Measurements from ENCODE around the gene EFHC2. TPM values are rescaled to one million over a fixed set of nuclear protein-coding genes. Genes with fewer than 3 reads are reported as not detected.
"Not testable (repeated sequence)": the region's sequence is repeated elsewhere in the genome, so short reads cannot be mapped to it uniquely, and the experiment has no call there.

EFHC2 gene
- total RNA-seq, 1 donor from 2014 or later, result 3.7 TPM

- no peak for DNase-seq (ENCODE audit: low spot score)
Observed at GRCh38 chrX:44291468-44292092, 51.9 kb downstream of the EFHC2 start.

GRCh38 chrX:44290718-44291117 lies 52.8 kb downstream of the EFHC2 start:
- no peak for DNase-seq (ENCODE audit: low spot score)

GRCh38 chrX:44282753-44283152 lies 60.7 kb downstream of the EFHC2 start:
- no peak for DNase-seq (ENCODE audit: low spot score)

GRCh38 chrX:44280116-44280515 lies 63.4 kb downstream of the EFHC2 start:
- DNase-seq (ENCODE audit: low spot score), result no peak

GRCh38 chrX:44274096-44274495 lies 69.4 kb downstream of the EFHC2 start:
- DNase-seq (ENCODE audit: low spot score), result no peak

- no peak for DNase-seq (ENCODE audit: low spot score)
Observed at GRCh38 chrX:44267861-44268260, 75.6 kb downstream of the EFHC2 start.

GRCh38 chrX:44267116-44267515 lies 76.4 kb downstream of the EFHC2 start:
- no peak for DNase-seq (ENCODE audit: low spot score)

GRCh38 chrX:44265559-44265958 lies 77.9 kb downstream of the EFHC2 start:
- DNase-seq (ENCODE audit: low spot score), result no peak

- no peak for DNase-seq (ENCODE audit: low spot score)
Observed at GRCh38 chrX:44264936-44265335, 78.5 kb downstream of the EFHC2 start.

GRCh38 chrX:44261286-44261685 lies 82.2 kb downstream of the EFHC2 start:
- DNase-seq (ENCODE audit: low spot score), result no peak

- no peak for DNase-seq (ENCODE audit: low spot score)
Observed at GRCh38 chrX:44260609-44261008, 82.9 kb downstream of the EFHC2 start.

- not testable (repeated sequence) for DNase-seq (ENCODE audit: low spot score)
Observed at GRCh38 chrX:44255742-44256141, 87.7 kb downstream of the EFHC2 start.

GRCh38 chrX:44253575-44253942 lies 89.9 kb downstream of the EFHC2 start:
- no peak for DNase-seq (ENCODE audit: low spot score)

GRCh38 chrX:44252688-44253574 lies 90.5 kb downstream of the EFHC2 start:
- DNase-seq (ENCODE audit: low spot score), result peak; percentile 65

GRCh38 chrX:44247468-44247867 lies 96.0 kb downstream of the EFHC2 start:
- no peak for DNase-seq (ENCODE audit: low spot score)

- DNase-seq (ENCODE audit: low spot score), result no peak
Observed at GRCh38 chrX:44246826-44247225, 96.6 kb downstream of the EFHC2 start.

- DNase-seq (ENCODE audit: low spot score), result no peak
Observed at GRCh38 chrX:44245733-44246132, 97.7 kb downstream of the EFHC2 start.

- no peak for DNase-seq (ENCODE audit: low spot score)
Observed at GRCh38 chrX:44244008-44244407, 99.5 kb downstream of the EFHC2 start.

GRCh38 chrX:44241546-44241945 lies 101.9 kb downstream of the EFHC2 start:
- DNase-seq (ENCODE audit: low spot score), result no peak

GRCh38 chrX:44240036-44240435 lies 103.4 kb downstream of the EFHC2 start:
- no peak for DNase-seq (ENCODE audit: low spot score)

GRCh38 chrX:44239036-44239435 lies 104.4 kb downstream of the EFHC2 start:
- DNase-seq (ENCODE audit: low spot score), result no peak

GRCh38 chrX:44235534-44235933 lies 107.9 kb downstream of the EFHC2 start:
- no peak for DNase-seq (ENCODE audit: low spot score)

GRCh38 chrX:44234541-44234940 lies 108.9 kb downstream of the EFHC2 start:
- no peak for DNase-seq (ENCODE audit: low spot score)

All from mucosa of gallbladder (tissue), 1 donor.